ENCODE results near the gene PSAPL1. TPM values are rescaled to one million over a fixed set of nuclear protein-coding genes. Genes with fewer than 3 reads are reported as not detected.

Gene PSAPL1
- total and polyA plus RNA-seq, 9 of the 15 experiments (the other 6 are each of a cell fraction or from before 2014, with no cell fraction given): not detected

- CTCF ChIA-PET (ENCODE audit: low intra/inter-chr PET ratio): no interaction called here
- TF ChIP-seq, protein P1, sequence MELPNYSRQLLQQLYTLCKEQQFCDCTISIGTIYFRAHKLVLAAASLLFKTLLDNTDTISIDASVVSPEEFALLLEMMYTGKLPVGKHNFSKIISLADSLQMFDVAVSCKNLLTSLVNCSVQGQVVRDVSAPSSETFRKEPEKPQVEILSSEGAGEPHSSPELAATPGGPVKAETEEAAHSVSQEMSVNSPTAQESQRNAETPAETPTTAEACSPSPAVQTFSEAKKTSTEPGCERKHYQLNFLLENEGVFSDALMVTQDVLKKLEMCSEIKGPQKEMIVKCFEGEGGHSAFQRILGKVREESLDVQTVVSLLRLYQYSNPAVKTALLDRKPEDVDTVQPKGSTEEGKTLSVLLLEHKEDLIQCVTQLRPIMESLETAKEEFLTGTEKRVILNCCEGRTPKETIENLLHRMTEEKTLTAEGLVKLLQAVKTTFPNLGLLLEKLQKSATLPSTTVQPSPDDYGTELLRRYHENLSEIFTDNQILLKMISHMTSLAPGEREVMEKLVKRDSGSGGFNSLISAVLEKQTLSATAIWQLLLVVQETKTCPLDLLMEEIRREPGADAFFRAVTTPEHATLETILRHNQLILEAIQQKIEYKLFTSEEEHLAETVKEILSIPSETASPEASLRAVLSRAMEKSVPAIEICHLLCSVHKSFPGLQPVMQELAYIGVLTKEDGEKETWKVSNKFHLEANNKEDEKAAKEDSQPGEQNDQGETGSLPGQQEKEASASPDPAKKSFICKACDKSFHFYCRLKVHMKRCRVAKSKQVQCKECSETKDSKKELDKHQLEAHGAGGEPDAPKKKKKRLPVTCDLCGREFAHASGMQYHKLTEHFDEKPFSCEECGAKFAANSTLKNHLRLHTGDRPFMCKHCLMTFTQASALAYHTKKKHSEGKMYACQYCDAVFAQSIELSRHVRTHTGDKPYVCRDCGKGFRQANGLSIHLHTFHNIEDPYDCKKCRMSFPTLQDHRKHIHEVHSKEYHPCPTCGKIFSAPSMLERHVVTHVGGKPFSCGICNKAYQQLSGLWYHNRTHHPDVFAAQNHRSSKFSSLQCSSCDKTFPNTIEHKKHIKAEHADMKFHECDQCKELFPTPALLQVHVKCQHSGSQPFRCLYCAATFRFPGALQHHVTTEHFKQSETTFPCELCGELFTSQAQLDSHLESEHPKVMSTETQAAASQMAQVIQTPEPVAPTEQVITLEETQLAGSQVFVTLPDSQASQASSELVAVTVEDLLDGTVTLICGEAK (IDR thresholded peaks at IDR 0.05): no peak
- TF ChIP-seq, protein P1 (CRISPR knock-in tag; IDR thresholded peaks at IDR 0.05): no peak
- TF ChIP-seq SRSF9 (IDR thresholded peaks at IDR 0.05; ENCODE audit: borderline replicate concordance, low read depth, low read length) (no peak), PTTG1 (tag; IDR thresholded peaks at IDR 0.05; ENCODE audit: low read depth) (no peak), ARNT (IDR thresholded peaks at IDR 0.05) (no peak), ZNF583 (CRISPR knock-in tag; IDR thresholded peaks at IDR 0.05) (no peak), ZNF512 (tag; IDR thresholded peaks at IDR 0.05) (no peak), SMAD4 (CRISPR knock-in tag; conservative IDR thresholded peaks at IDR 0.05) (no peak), MAFK (IDR thresholded peaks at IDR 0.05; ENCODE audit: low read length) (no peak), STAT5B (CRISPR knock-in tag; IDR thresholded peaks at IDR 0.05) (no peak), ATF1 (CRISPR knock-in tag; IDR thresholded peaks at IDR 0.05) (no peak), ATF1 (tag; IDR thresholded peaks at IDR 0.05) (no peak), KAT2B (IDR thresholded peaks at IDR 0.05; ENCODE audit: low read depth, low read length) (no peak)
Observed at GRCh38 chr4:7457201-7458065, 22.7 kb upstream of the PSAPL1 start.

More at GRCh38 chr4:7457201-7458065, 22.7 kb upstream of the PSAPL1 start:
- WGBS (ENCODE audit: insufficient coverage, low coverage, missing lambda C conversion rate): under 1% methylated on average over 11 of the region's 16 CpGs
- H3K27me3 ChIP-seq (ENCODE audit: control insufficient read depth in 2 of 2, insufficient read depth in 2 of 2, low read length in 2 of 2): peaks cover 0 to 28% of the 10 kb centered on the region in 2 experiments; a peak in 2 of 5 replicates
- intact Hi-C loops (cut with micrococcal nuclease): no loop called here
- H3K79me2 ChIP-seq (ENCODE audit: control insufficient read depth, insufficient read depth, low read length): no peaks in the 10 kb centered on the region
- no peaks in the 10 kb centered on the region; a peak in 2 of 5 replicates for H3K4me1 ChIP-seq (replicated peaks in 1 of 2; ENCODE audit: control insufficient read depth in 2 of 2, insufficient read depth in 2 of 2, low read length in 2 of 2)
- H3K36me3 ChIP-seq (ENCODE audit: control insufficient read depth, insufficient read depth, low read length): no peaks in the 10 kb centered on the region
- no peak overlapping the region for H3K9ac ChIP-seq (ENCODE audit: insufficient read depth in 1 of 2, low read depth in 2 of 2, low read length in 2 of 2)
- no peak overlapping the region for H2AFZ ChIP-seq (ENCODE audit: low read depth, low read length)
- FAIRE-seq (no peak), ATAC-seq (no peak), DNase-seq (ENCODE audit: extremely low read depth in 1 of 4, low spot score in 3 of 4) (no peak)
- POLR2A ChIA-PET: no interaction called here
- no peak overlapping the region for H3K27ac ChIP-seq (ENCODE audit: extremely low read depth, low read depth, low read length)
- H4K20me1 ChIP-seq (replicated peaks; ENCODE audit: control insufficient read depth, insufficient read depth, low read length): peaks cover 14% of the 10 kb centered on the region
- no TSS peak for BruUV-seq (replicated peaks)
- in situ Hi-C loops (cut with MboI): no loop called here
- no peaks in the 10 kb centered on the region for H3K9me3 ChIP-seq (replicated peaks; ENCODE audit: control insufficient read depth, insufficient read depth, low read depth, low read length)
- H3K4me2 ChIP-seq (ENCODE audit: insufficient read depth, low read length): no peak overlapping the region
- no peak overlapping the region for H3K4me3 ChIP-seq
- no peaks in the 10 kb centered on the region for H3K9me1 ChIP-seq (ENCODE audit: control insufficient read depth, insufficient read depth, low read length)
